ENCODE results near the gene LZTS3.

- TF ChIP-seq OSR1 (CRISPR knock-in tag; IDR thresholded peaks at IDR 0.05) (no peak), ISL1 (CRISPR knock-in tag; IDR thresholded peaks at IDR 0.05) (no peak)
Measured at GRCh38 chr20:3204124-3204794, 30.9 kb upstream of the LZTS3 start, which contains the start of gene DDRGK1.
